AG09319 (cell line): ENCODE measurements around the gene DNAJC16.

Experiments used
- DNase-seq: peaks from one replicate; pipeline ENCODE4 v3.0.0-alpha.2; 2010; ENCODE audit warnings: low read depth; ENCODE audit errors: extremely low read depth
- CTCF ChIP-seq: IDR thresholded peaks from 2 replicates; pipeline ENCODE4 v1.5.1; 2011; ENCODE audit warnings: low read depth, mild to moderate bottlenecking, inconsistent platforms, low read length, moderate library complexity

The DNAJC16 gene

GRCh38 chr1:15531003-15531402, 4.4 kb downstream of the DNAJC16 start:
- no peak for TF ChIP-seq CTCF
- DNase-seq = no peak

GRCh38 chr1:15531682-15532081, 5.0 kb downstream of the DNAJC16 start:
- DNase-seq = no peak
- TF ChIP-seq CTCF = no peak

GRCh38 chr1:15538771-15539170, 12.1 kb downstream of the DNAJC16 start:
- no peak for DNase-seq
- no peak for TF ChIP-seq CTCF

- DNase-seq = no peak
- no peak for TF ChIP-seq CTCF
These were observed 13.5 kb downstream of the DNAJC16 start for GRCh38 chr1:15540186-15540585.

GRCh38 chr1:15541231-15541792, 14.7 kb downstream of the DNAJC16 start:
- TF ChIP-seq CTCF = no peak
- no peak for DNase-seq

- no peak for TF ChIP-seq CTCF
These were observed 16.0 kb downstream of the DNAJC16 start for GRCh38 chr1:15542388-15543250.

GRCh38 chr1:15543251-15543588, 16.6 kb downstream of the DNAJC16 start:
- no peak for TF ChIP-seq CTCF
- no peak for DNase-seq

More at GRCh38 chr1:15542388-15543250, 16.0 kb downstream of the DNAJC16 start:
- DNase-seq = no peak
